HEK293 (cell line): ENCODE data around the gene NOL4L.

ENCODE experiments used
- CTCF ChIA-PET: fragments of 350-600 bp; formaldehyde crosslinking; extraction: SDS; loops from one replicate; lab custom pipeline; 2021; ENCODE audit warnings: antibody characterized with exemption; lab: Yijun Ruan, JAX
- POLR2A ChIA-PET: fragments of 300-600 bp; formaldehyde crosslinking; extraction: SDS; loops from one replicate; lab custom pipeline; 2020; ENCODE audit warnings: antibody characterized with exemption, inconsistent platforms; lab: Yijun Ruan, JAX
- H3K27ac ChIP-seq: fragments of 200-500 bp; sonication (Bioruptor generic); 2 replicates; pipeline ENCODE4 v1.5.1; 2014; ENCODE audit warnings: low read depth, low read length, control low read depth, inconsistent platforms; ENCODE audit errors: extremely low read depth
- H3K36me3 ChIP-seq, 2 experiments: fragments of 200-500 bp in 1 of 2; sonication (Bioruptor generic) in 1 of 2; 1 replicate in 1 of 2; 2 replicates in 1 of 2; pipeline ENCODE4 v1.5.1; 2014 to 2017; ENCODE audit warnings: inconsistent platforms in 2 of 2, low read length in 2 of 2; ENCODE audit not compliant: control insufficient read depth in 2 of 2, insufficient read depth in 1 of 2
- H3K4me1 ChIP-seq: fragments of 200-500 bp; sonication (Bioruptor generic); 2 replicates; pipeline ENCODE4 v1.5.1; 2014; ENCODE audit warnings: mild to moderate bottlenecking, low read length, inconsistent platforms; ENCODE audit not compliant: control insufficient read depth, insufficient read depth
- H3K4me3 ChIP-seq: 2 replicates; pipeline ENCODE4 v1.5.1; 2011; ENCODE audit warnings: low read depth, mild to moderate bottlenecking, control low read depth, low read length, moderate library complexity
- H3K9me3 ChIP-seq: fragments of 200-500 bp; sonication (Bioruptor generic); 2 replicates; pipeline ENCODE4 v1.5.1; 2014; ENCODE audit warnings: low read depth, low read length, inconsistent platforms; ENCODE audit not compliant: control insufficient read depth, insufficient read depth
- BCL11B ChIP-seq: fragments of 450-650 bp; formaldehyde crosslinking; IDR thresholded peaks from 2 replicates; pipeline ENCODE4 v1.5.1; 2016; ENCODE audit warnings: low read depth, missing biosample characterization, missing genetic modification characterization
- EGR2 ChIP-seq: fragments of 450-650 bp; formaldehyde crosslinking; IDR thresholded peaks from 2 replicates; pipeline ENCODE4 v1.5.1; 2016; ENCODE audit warnings: low read depth, missing biosample characterization, missing genetic modification characterization
- FEZF1 ChIP-seq: fragments of 450-650 bp; formaldehyde crosslinking; IDR thresholded peaks from 2 replicates; pipeline ENCODE4 v1.5.1; 2016; ENCODE audit warnings: missing biosample characterization, missing genetic modification characterization
- GLIS1 ChIP-seq: fragments of 450-650 bp; formaldehyde crosslinking; IDR thresholded peaks from 2 replicates; pipeline ENCODE4 v1.5.1; 2016; ENCODE audit warnings: missing biosample characterization, missing genetic modification characterization
- GLIS2 ChIP-seq: fragments of 450-650 bp; formaldehyde crosslinking; IDR thresholded peaks from 2 replicates; pipeline ENCODE4 v1.5.1; 2016; ENCODE audit warnings: missing biosample characterization, missing genetic modification characterization
- MEIS1 ChIP-seq: sonication (generic); formaldehyde crosslinking; IDR thresholded peaks from 2 replicates; pipeline ENCODE4 v1.8.1; 2022; ENCODE audit warnings: missing genetic modification reagents, mild to moderate bottlenecking, borderline replicate concordance
- SCRT1 ChIP-seq: fragments of 450-650 bp; formaldehyde crosslinking; IDR thresholded peaks from 2 replicates; pipeline ENCODE4 v1.5.1; 2016; ENCODE audit warnings: missing biosample characterization, missing genetic modification characterization, borderline replicate concordance
- SP3 ChIP-seq: fragments of 450-650 bp; formaldehyde crosslinking; IDR thresholded peaks from 2 replicates; pipeline ENCODE4 v1.5.1; 2016; ENCODE audit warnings: missing biosample characterization, missing genetic modification characterization
- TCF7L2 ChIP-seq: IDR thresholded peaks from 2 replicates; pipeline ENCODE4 v1.6.1; 2011; ENCODE audit warnings: low read depth, mild to moderate bottlenecking, inconsistent platforms, low read length, moderate library complexity, borderline replicate concordance
- TRIM28 ChIP-seq: IDR thresholded peaks from 2 replicates; pipeline ENCODE4 v1.6.1; 2011; ENCODE audit warnings: low read length, control low read depth, borderline replicate concordance
- WT1 ChIP-seq: fragments of 450-650 bp; formaldehyde crosslinking; IDR thresholded peaks from 2 replicates; pipeline ENCODE4 v1.5.1; 2016; ENCODE audit warnings: missing biosample characterization, missing genetic modification characterization
- ZBTB11 ChIP-seq: fragments of 450-650 bp; formaldehyde crosslinking; conservative IDR thresholded peaks from 2 replicates; pipeline ENCODE4 v1.5.1; 2016; ENCODE audit warnings: low read depth, missing biosample characterization, missing genetic modification characterization
- ZBTB17 ChIP-seq: fragments of 450-650 bp; formaldehyde crosslinking; IDR thresholded peaks from 2 replicates; pipeline ENCODE4 v1.5.1; 2016; ENCODE audit warnings: missing biosample characterization, missing genetic modification characterization
- ZFHX2 ChIP-seq: fragments of 450-650 bp; formaldehyde crosslinking; conservative IDR thresholded peaks from 2 replicates; pipeline ENCODE4 v1.5.1; 2016; ENCODE audit warnings: missing biosample characterization, missing genetic modification characterization
- ZNF140 ChIP-seq: fragments of 450-650 bp; formaldehyde crosslinking; IDR thresholded peaks from 2 replicates; pipeline ENCODE4 v1.5.1; 2016; ENCODE audit warnings: missing biosample characterization, missing genetic modification characterization
- ZNF2 ChIP-seq: fragments of 450-650 bp; formaldehyde crosslinking; IDR thresholded peaks from 2 replicates; pipeline ENCODE4 v1.5.1; 2016; ENCODE audit warnings: missing biosample characterization, missing genetic modification characterization
- ZNF214 ChIP-seq: fragments of 450-650 bp; formaldehyde crosslinking; IDR thresholded peaks from 2 replicates; pipeline ENCODE4 v1.5.1; 2017; ENCODE audit warnings: missing biosample characterization, mild to moderate bottlenecking, missing genetic modification characterization, borderline replicate concordance
- ZNF26 ChIP-seq: fragments of 450-650 bp; formaldehyde crosslinking; IDR thresholded peaks from 2 replicates; pipeline ENCODE4 v1.5.1; 2016; ENCODE audit warnings: missing biosample characterization, missing genetic modification characterization
- ZNF311 ChIP-seq: fragments of 450-650 bp; formaldehyde crosslinking; IDR thresholded peaks from 2 replicates; pipeline ENCODE4 v1.5.1; 2017; ENCODE audit warnings: missing biosample characterization, missing genetic modification characterization, borderline replicate concordance
- ZNF350 ChIP-seq: fragments of 450-650 bp; formaldehyde crosslinking; IDR thresholded peaks from 2 replicates; pipeline ENCODE4 v1.5.0; 2017; ENCODE audit warnings: missing biosample characterization, mild to moderate bottlenecking, missing genetic modification characterization
- ZNF362 ChIP-seq: fragments of 450-650 bp; formaldehyde crosslinking; IDR thresholded peaks from 2 replicates; pipeline ENCODE4 v1.5.1; 2016; ENCODE audit warnings: missing biosample characterization, missing genetic modification characterization
- ZNF624 ChIP-seq: fragments of 450-650 bp; formaldehyde crosslinking; IDR thresholded peaks from 2 replicates; pipeline ENCODE4 v1.5.1; 2017; ENCODE audit warnings: missing biosample characterization, missing genetic modification characterization
- ZNF677 ChIP-seq: fragments of 450-650 bp; IDR thresholded peaks from 2 replicates; pipeline ENCODE4 v1.5.0; 2018; ENCODE audit warnings: missing biosample characterization, mild to moderate bottlenecking, missing genetic modification characterization, moderate library complexity
- TF ChIP-seq, protein P1 (sequence below): fragments of 450-650 bp; formaldehyde crosslinking; IDR thresholded peaks from 2 replicates; pipeline ENCODE4; 2016; ENCODE audit warnings: missing biosample characterization, missing genetic modification characterization
- TF ChIP-seq, protein P2 (sequence below): fragments of 450-650 bp; formaldehyde crosslinking; IDR thresholded peaks from 2 replicates; pipeline ENCODE4 v1.5.1; 2016; ENCODE audit warnings: missing biosample characterization, missing genetic modification characterization

Gene NOL4L

DNA sequence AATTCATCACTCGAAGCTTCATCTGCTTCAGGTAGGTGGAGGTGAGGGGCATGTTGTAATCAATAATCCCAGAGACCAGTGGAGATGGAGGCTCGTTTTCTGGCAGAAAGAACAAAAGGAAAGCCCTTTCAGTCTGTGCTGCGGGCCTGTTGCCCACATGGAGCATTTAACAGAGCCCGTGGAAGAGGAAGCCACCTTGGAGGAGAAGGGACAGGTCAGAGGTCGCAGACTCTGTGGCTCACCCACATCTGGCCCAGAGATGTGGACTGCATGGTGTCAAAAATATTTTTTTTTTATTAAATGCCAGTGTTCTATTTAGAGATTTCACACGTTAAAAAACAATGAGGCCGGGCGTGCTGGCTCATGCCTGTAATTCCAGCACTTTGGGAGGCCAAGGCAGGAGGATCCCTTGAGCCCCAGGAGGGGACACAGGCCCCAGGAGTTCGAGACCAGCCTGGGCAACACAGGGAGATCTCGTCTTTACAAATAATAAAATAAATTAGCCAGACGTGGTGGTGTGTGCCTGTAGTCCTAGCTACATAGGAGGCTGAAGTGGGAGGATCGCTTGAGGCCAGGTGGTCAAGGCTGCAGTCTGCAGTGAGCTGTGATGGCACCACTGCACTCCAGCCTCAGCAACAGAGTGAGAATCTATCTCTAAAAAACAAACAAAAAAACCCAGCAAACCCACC lies 73.6 kb downstream of the NOL4L start:
- ChIA-PET CTCF (interaction anchor here (0.7 kb wide), 1 partner anchor 141 kb away, joined by 3 read pairs; no protein-coding TSS in a partner anchor), POLR2A (no interaction called here)
- Histone ChIP-seq H3K4me1 (no peaks in the 10 kb centered on the region; the same call in none of the 2 replicates), H3K27ac (no peak overlapping the region), H3K4me3 (no peak overlapping the region), H3K36me3 (no peaks in the 10 kb centered on the region), H3K9me3 (no peaks in the 10 kb centered on the region)
- peak; percentile 84 for TF ChIP-seq GLIS1
- TF ChIP-seq BCL11B (tag by site-specific recombination), result no peak
- no peak for TF ChIP-seq ZNF26 (tag by site-specific recombination)

DNA sequence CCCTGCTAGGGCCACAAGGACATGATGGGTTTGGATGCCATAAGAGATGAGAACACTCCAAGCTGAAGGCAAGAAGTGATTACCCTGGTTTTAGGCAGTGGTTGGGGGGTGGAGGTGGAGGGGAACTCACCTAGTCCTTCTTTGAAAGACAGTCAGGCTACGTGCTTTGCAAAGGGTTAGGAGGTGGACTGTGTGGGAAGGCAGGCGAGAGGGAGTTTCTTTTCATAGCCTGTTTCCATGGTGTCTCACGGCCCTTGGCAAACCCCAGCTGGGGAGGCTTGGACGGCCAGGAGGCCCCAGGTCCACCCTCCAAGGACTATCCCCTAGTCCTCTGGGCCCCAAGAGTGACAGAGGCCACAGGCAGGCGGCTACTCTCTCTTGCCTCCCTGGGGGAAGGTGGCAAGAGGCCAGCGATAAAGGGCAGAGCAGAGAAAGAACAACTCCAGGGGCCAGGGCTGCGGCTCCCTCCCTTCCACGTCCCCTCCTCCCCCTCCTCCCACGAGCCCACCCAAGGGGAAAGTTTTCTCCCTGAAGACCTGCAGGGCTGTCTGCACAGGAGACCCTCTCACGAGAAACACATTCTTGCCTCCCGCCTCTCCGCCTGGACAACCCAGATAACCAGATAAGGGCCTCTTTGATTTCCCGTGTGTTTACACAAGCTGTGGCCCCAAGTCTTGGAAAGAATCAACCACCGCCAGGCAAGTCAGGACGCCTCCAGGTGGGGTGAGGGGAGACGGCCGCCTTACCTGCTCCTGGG lies 74.4 kb downstream of the NOL4L start:
- ChIA-PET POLR2A (no interaction called here), CTCF (interaction anchor here (0.7 kb wide), 2 partner anchors 35 to 142 kb away, joined by 3 read pairs; no protein-coding TSS in a partner anchor)
- Histone ChIP-seq H3K4me1 (no peaks in the 10 kb centered on the region; the same call in none of the 2 replicates), H3K4me3 (no peak overlapping the region), H3K9me3 (no peaks in the 10 kb centered on the region), H3K36me3 (no peaks in the 10 kb centered on the region), H3K27ac (no peak overlapping the region)
- TF ChIP-seq SCRT1 (tag by site-specific recombination) (no peak), ZFHX2 (tag by site-specific recombination) (peak; percentile 63), ZNF677 (tag by site-specific recombination) (no peak), GLIS2 (0 out of 2 replicates have a peak, but pooled peaks have one; percentile 9), SP3 (tag by site-specific recombination) (no peak), MEIS1 (no peak), ZNF624 (tag by site-specific recombination) (no peak), GLIS1 (peak; percentile 53), ZBTB17 (tag by site-specific recombination) (no peak), ZBTB11 (tag by site-specific recombination) (no peak), WT1 (tag by site-specific recombination) (no peak), TCF7L2 (peak; percentile 30; the same call in 1 of the 2 replicates), ZNF214 (no peak), FEZF1 (tag by site-specific recombination) (peak; percentile 12; the same call in 1 of the 2 replicates), ZNF350 (tag by site-specific recombination) (no peak), ZNF311 (tag by site-specific recombination) (no peak), TRIM28 (no peak), ZNF362 (tag by site-specific recombination) (no peak), EGR2 (tag by site-specific recombination) (0 out of 2 replicates have a peak, but pooled peaks have one; percentile 49), ZNF140 (no peak), ZNF2 (tag by site-specific recombination) (no peak)
- TF ChIP-seq, protein P1, sequence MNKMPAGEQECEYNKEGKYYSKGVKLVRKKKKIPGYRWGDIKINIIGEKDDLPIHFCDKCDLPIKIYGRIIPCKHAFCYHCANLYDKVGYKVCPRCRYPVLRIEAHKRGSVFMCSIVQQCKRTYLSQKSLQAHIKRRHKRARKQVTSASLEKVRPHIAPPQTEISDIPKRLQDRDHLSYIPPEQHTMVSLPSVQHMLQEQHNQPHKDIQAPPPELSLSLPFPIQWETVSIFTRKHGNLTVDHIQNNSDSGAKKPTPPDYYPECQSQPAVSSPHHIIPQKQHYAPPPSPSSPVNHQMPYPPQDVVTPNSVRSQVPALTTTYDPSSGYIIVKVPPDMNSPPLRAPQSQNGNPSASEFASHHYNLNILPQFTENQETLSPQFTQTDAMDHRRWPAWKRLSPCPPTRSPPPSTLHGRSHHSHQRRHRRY (tag by site-specific recombination), result no peak
- TF ChIP-seq, protein P2, sequence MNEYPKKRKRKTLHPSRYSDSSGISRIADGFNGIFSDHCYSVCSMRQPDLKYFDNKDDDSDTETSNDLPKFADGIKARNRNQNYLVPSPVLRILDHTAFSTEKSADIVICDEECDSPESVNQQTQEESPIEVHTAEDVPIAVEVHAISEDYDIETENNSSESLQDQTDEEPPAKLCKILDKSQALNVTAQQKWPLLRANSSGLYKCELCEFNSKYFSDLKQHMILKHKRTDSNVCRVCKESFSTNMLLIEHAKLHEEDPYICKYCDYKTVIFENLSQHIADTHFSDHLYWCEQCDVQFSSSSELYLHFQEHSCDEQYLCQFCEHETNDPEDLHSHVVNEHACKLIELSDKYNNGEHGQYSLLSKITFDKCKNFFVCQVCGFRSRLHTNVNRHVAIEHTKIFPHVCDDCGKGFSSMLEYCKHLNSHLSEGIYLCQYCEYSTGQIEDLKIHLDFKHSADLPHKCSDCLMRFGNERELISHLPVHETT, result no peak
